MCF 10A (cell line): ENCODE measurements around the gene CLCN6. TPM values are rescaled to one million over a fixed set of nuclear protein-coding genes. Genes with fewer than 3 reads are reported as not detected.

Experiments used
- BruUV-seq: library from RNA; stranded (reverse); fragments of 400-500 nt; replicated peaks from 2 replicates; lab custom pipeline; 2021; lab: Mats Ljungman, UMichigan
- CTCF ChIA-PET: fragments of 300-600 bp; sonication (Branson Sonifier 250); formaldehyde crosslinking; extraction: SDS; loops from one replicate; lab custom pipeline; 2021; ENCODE audit warnings: antibody characterized with exemption, inconsistent platforms; lab: Yijun Ruan, JAX
- POLR2A ChIA-PET: fragments of 300-600, 350-650 bp; sonication (Branson Sonifier 250); formaldehyde crosslinking; extraction: SDS; loops from one replicate; lab custom pipeline; 2020; ENCODE audit warnings: antibody characterized with exemption, inconsistent platforms; lab: Yijun Ruan, JAX
- DNase-seq: peaks from one replicate; pipeline ENCODE4 v3.0.0-alpha.2; 2018; ENCODE audit not compliant: unreplicated experiment
- H3K27ac Mint-ChIP-seq: one replicate; pipeline ENCODE4 v1.8.0; 2022; ENCODE audit warnings: mild to moderate bottlenecking, low read depth, mixed read lengths; ENCODE audit not compliant: unreplicated experiment
- H3K27me3 Mint-ChIP-seq: one replicate; pipeline ENCODE4 v1.8.0; 2022; ENCODE audit warnings: mixed read lengths; ENCODE audit not compliant: insufficient read depth, unreplicated experiment
- H3K36me3 Mint-ChIP-seq: one replicate; pipeline ENCODE4 v1.8.0; 2022; ENCODE audit warnings: mild to moderate bottlenecking, moderate library complexity, mixed read lengths; ENCODE audit not compliant: insufficient read depth, unreplicated experiment
- H3K4me1 Mint-ChIP-seq: one replicate; pipeline ENCODE4 v1.8.0; 2022; ENCODE audit warnings: mixed read lengths; ENCODE audit not compliant: insufficient read depth, unreplicated experiment
- H3K4me3 Mint-ChIP-seq: one replicate; pipeline ENCODE4 v1.8.0; 2022; ENCODE audit warnings: mild to moderate bottlenecking, moderate library complexity, mixed read lengths; ENCODE audit not compliant: unreplicated experiment
- H3K9me3 Mint-ChIP-seq: one replicate; pipeline ENCODE4 v1.8.0; 2022; ENCODE audit warnings: mixed read lengths; ENCODE audit not compliant: unreplicated experiment
- CTCF ChIP-seq: fragments of 200-600 bp; IDR thresholded peaks from one replicate; pipeline ENCODE4 v1.8.0; 2022; ENCODE audit warnings: antibody characterized with exemption, mild to moderate bottlenecking; ENCODE audit not compliant: unreplicated experiment
- intact Hi-C: fragments of 100-400 bp; cut with micrococcal nuclease; formaldehyde crosslinking; loops from 2 replicates; pipeline ENCODE4 v1.14.1; 2022
- total RNA-seq: library from RNA; stranded (reverse); gene quantifications from 2 replicates; pipeline ENCODE4 v1.2.3, GENCODE V29; 2022

The CLCN6 gene
- total RNA-seq, 1 experiment from 2014 or later = 12.3 TPM

- intact Hi-C loops = no loop called here
- peaks cover 71% of the 10 kb centered on the region for H3K36me3 Mint-ChIP-seq
- BruUV-seq = no TSS peak
- TF ChIP-seq CTCF = no peak
- H3K4me3 Mint-ChIP-seq = no peak overlapping the region
- H3K9me3 Mint-ChIP-seq = no peaks in the 10 kb centered on the region
- H3K27ac Mint-ChIP-seq = no peak overlapping the region
- ChIA-PET POLR2A (interaction anchor here (6.1 kb wide), 1 partner anchor 73 kb away, joined by 56 read pairs; no protein-coding TSS in a partner anchor), CTCF (interaction anchor here (0.6 to 1.2 kb wide), 5 partner anchors 14 to 334 kb away, joined by 3 to 5 read pairs (median 4); no protein-coding TSS in a partner anchor)
- DNase-seq = no peak
- H3K27me3 Mint-ChIP-seq = no peaks in the 10 kb centered on the region
- H3K4me1 Mint-ChIP-seq = no peaks in the 10 kb centered on the region
Observed at GRCh38 chr1:11835441-11836225, 29.6 kb downstream of the CLCN6 start.

DNA sequence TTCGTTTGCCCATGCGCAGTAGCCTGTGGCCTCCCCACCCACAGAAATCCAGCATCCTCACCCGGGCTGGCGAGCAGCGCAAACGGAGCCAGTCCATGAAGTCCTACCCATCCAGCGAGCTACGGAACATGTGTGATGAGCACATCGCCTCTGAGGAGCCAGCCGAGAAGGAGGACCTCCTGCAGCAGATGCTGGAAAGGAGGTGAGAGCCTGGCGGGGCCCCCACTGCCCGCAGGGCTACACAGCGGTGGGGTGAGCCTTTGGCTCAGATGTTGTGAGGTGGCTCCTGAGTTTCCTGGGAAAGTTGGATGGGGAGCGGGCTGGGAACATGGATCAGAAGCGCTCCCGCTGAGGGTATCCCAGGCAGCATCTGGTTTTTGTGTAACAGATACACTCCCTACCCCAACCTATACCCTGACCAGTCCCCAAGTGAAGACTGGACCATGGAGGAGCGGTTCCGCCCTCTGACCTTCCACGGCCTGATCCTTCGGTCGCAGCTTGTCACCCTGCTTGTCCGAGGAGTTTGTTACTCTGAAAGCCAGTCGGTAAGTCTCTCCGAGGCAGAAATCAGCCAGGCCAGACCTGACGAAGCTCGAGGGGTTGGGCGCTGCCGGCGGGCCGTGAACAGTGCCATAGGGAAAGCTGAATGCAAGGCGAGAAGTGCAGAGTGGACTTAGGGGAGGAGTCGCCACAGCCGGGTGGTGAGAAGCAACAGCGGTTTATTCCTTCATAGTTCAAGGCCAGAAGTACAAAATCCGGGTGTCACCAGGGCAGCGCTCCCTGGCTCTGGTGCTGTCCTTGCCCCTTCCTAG, 31.2 kb downstream of the CLCN6 start:
- no TSS peak for BruUV-seq
- intact Hi-C loops = no loop called here
- H3K4me1 Mint-ChIP-seq = no peaks in the 10 kb centered on the region
- ChIA-PET CTCF (interaction anchor here (0.6 to 5.0 kb wide), 18 partner anchors 9 to 201 kb away, joined by 3 to 37 read pairs (median 6); partner anchors contain the start of genes CLCN6 and NPPA), POLR2A (interaction anchor here (0.6 to 6.1 kb wide), 3 partner anchors 72 to 263 kb away, joined by 3 to 56 read pairs (median 3); no protein-coding TSS in a partner anchor)
- no peak for TF ChIP-seq CTCF
- no peak overlapping the region for H3K4me3 Mint-ChIP-seq
- DNase-seq = no peak
- H3K36me3 Mint-ChIP-seq = peaks cover 76% of the 10 kb centered on the region
- no peaks in the 10 kb centered on the region for H3K9me3 Mint-ChIP-seq
- H3K27me3 Mint-ChIP-seq = no peaks in the 10 kb centered on the region
- H3K27ac Mint-ChIP-seq = no peak overlapping the region

- H3K9me3 Mint-ChIP-seq = no peaks in the 10 kb centered on the region
- H3K27me3 Mint-ChIP-seq = no peaks in the 10 kb centered on the region
- TF ChIP-seq CTCF = no peak
- intact Hi-C loops = loop anchor here (1.0 kb wide), 3 partner anchors 56 to 129 kb away; no protein-coding TSS in a partner anchor
- H3K36me3 Mint-ChIP-seq = peaks cover 69% of the 10 kb centered on the region
- no peak overlapping the region for H3K4me3 Mint-ChIP-seq
- ChIA-PET POLR2A (interaction anchor here (0.6 to 6.1 kb wide), 4 partner anchors 15 to 262 kb away, joined by 3 to 56 read pairs (median 5); no protein-coding TSS in a partner anchor), CTCF (interaction anchor here (0.7 to 5.0 kb wide), 22 partner anchors 9 to 200 kb away, joined by 3 to 37 read pairs (median 5); partner anchors contain the start of genes CLCN6 and NPPA)
- H3K27ac Mint-ChIP-seq = no peak overlapping the region
- no peaks in the 10 kb centered on the region for H3K4me1 Mint-ChIP-seq
- DNase-seq = no peak
- BruUV-seq = no TSS peak
Observed at GRCh38 chr1:11837767-11838348, 31.9 kb downstream of the CLCN6 start.
